GM18858 (cell line): ENCODE results near the gene GLIPR2.

Source experiments
- ATAC-seq: cut with Tn5 transposase; IDR thresholded peaks from one replicate; pipeline ENCODE4 v1.9.1; 2021; ENCODE audit not compliant: unreplicated experiment

Gene GLIPR2

DNA sequence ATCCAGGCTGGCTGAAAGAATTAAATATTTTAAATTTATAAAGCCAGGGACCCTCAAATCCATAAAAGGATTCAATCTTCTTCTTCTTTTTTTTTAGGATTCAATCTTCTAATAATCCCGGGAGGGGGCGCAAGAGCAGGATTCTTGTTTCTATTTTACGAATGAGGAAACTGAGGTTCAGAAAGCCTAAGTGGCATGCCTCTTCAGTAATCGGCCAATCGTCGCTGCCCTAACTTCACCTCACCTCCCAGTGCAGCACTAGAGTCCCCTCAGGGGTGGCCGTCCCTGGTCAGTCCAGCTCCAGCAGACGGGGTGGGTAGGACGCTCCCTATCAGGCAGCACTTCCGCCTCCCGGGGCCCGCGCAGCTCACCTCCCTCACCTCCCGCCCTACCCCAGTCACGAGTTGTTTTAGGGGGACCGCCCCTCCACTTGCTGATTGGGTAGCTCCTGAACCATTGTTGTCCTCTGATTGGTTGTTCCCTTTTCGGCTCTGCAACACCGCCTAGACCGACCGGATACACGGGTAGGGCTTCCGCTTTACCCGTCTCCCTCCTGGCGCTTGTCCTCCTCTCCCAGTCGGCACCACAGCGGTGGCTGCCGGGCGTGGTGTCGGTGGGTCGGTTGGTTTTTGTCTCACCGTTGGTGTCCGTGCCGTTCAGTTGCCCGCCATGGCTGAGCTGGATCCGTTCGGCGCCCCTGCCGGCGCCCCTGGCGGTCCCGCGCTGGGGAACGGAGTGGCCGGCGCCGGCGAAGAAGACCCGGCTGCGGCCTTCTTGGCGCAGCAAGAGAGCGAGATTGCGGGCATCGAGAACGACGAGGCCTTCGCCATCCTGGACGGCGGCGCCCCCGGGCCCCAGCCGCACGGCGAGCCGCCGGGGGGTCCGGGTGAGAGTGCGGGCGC, 54.1 kb downstream of the GLIPR2 start, which contains the start of gene CLTA:
TSS of gene CLTA (plus strand) at position 534 of the 902 bp plus-strand sequence. CDS start at position 670, 136 bp downstream.
- peak; percentile 92 for ATAC-seq

DNA sequence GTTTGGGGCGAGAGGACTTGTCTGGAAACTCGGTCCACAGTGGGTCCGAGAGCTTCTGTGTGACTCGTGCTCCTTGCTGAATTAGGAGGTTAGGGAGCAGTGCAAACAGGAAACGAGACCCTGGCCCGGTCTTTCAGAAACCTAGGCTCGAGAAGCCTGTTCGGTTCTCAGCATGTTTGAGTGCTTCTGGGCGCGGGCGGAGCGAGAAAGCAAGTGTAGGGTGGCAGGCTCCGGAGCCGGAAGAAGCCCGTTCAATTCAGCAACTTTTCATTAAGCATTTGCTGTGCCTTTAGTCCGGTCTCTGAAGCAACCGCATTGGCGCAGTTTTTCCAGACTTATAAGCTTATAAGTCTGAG, 54.7 kb downstream of the GLIPR2 start:
- peak; percentile 1 for ATAC-seq

DNA sequence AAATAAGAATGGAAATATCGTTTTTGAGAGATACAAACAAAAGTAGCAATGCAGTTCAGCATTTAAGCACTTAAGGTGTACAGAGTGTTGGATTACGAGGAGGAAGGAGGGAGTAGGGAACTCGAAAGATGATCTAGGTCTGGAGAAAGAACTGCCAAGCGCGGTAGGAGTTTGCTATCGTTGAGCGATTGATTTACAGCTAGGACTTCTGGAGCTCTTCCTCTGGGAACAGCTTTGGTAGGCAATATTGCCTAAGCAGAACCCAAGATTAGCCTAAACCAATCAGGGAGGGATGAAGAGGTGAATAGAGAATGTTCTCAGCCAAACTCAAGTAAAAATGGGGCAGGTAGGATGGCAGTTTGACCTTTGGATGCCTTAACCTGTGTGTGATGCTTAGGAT, 55.2 kb downstream of the GLIPR2 start:
- ATAC-seq, result no peak

DNA sequence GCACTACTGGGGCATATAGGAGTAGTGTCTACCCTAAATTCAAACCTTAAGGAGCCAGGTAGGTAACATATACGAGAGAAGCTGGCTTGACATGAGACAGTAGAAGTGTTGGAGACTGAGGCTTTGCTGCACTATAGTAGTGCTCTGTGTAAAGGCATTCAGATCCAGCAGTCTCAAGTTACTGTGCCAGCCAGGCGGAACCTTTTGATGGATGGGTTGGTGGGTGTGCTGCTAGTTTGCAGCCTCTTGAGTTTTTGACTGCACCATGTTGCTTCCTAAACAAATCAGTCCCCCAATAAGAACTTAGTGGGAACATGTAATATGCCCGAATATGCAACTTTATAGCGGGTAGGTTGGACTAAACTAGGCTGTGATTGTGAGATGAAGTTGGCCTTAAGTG, 55.7 kb downstream of the GLIPR2 start:
- ATAC-seq, result no peak

DNA sequence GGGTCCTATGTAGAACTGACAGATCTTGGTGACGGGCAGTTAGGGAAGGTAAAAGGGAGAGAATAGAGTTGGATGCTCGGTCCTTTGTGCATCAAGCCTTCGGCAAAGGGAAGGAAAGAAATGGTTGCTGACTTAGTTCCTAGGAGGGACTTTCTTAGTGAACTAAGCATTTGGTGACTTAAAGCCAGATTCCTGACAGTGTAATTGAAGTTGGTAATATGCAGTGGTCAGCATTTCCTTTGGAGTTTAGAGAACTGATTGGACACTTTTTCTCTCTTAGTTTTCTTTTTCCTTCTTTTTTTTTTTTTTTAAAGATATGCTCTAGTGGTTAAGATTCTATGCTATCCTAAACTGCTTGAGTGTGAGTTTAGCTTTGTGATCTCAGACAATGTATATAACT, 56.5 kb downstream of the GLIPR2 start:
- no peak for ATAC-seq

DNA sequence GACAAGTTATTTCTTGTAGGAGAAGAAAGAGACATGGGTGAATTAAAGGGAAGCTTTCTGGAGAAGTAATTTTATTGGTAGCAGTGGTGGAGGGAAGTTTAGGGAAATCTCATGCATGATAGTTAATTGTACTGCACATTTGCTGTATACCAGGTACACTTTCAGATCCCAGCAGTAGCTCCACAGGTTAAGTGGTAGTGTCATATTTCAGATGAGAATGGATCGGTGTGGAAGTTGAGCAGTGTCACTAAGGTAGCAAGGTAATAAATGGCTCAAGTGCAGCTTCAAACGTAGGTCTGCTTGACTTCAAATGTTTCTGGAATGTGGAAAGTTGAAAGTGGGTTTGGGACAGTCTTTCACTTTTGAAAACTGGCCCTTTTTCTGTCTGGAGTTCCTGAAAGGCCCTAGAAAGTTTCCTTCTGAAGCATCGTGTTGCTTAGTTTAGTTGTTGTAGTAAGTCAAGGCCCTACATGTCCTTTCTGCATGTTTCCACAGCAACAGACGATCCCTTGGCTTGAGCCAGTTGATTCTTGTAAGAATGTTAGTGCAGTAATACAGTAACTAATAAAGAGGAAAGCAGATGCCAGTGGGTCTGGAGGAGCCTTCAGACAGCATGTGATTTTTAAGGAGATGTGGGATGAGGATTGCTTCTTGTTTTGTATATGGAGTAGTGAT, 57.9 kb downstream of the GLIPR2 start:
- no peak for ATAC-seq

DNA sequence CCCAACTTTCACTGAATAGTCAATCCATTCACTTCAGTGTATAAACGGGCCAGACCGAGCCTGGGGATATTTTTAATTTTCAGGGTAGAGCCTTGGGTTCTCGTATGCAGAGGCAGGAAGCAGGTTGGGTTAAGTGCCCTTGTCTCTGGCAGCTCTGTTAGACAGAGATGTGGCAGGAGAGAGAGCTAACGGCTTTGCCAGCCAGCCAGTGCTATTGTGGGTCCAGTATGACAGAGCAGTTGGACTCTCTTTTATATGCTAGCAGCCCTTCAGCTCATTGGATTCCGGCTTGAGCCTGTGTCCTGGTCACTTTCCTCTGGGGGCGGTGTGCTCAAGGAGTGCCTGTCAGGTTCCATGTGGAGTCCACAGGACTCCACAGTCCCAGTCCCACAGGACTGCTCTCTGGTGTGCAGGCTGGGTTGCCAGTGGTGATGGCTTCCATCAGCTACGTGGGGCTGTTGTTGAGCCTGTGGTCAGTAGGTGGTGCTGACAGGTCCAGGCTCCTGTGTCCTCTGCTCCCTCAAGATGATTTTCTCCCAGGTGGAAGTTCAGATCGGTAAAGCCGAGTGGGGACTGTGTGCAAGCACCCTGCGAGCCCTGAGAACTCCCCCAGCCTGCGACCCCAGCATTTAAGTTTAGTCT, 68.5 kb downstream of the GLIPR2 start:
- no peak for ATAC-seq

DNA sequence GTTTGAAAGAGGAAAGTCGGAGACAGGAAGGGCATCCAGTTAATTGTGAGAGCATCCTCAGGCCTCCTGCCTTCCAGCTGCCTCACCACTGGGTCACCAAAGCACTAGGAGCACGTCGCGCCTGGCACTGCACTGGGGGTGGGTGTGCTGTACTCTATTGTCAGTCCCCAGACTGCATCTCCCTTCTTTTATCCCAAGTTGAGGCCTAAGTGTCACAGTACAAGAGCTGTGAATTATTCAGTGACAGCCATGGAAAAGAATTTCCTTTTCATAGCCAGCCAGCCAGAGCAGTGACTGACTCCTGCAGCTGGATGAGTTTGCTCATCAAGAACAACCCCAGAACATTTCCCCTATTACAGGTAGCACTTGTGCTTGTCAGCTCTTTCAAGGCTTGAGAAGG, 70.5 kb downstream of the GLIPR2 start:
- ATAC-seq, result no peak

DNA sequence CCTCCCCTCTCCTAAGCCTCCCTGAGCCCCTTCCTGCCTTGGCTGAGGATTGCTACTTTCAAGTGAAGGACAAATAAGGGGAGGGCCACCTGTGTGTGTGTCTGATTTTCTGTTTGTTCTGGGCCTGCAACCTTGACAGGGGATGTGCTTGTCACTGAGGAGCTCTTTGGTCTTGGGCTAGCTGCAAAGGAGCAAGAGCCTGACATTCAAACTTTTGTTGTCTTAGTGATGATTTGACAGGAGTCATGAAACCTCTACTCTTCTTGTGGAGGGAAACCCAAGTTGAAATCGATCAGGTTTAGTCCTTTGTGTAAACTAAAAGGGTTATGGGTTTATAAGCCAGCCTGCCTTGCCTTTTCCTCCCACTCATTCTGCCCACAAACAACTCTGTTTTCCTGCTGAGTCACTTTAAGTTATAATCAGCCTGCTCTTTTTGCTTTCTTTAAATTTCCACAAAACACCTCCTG, 71.0 kb downstream of the GLIPR2 start:
- no peak for ATAC-seq

DNA sequence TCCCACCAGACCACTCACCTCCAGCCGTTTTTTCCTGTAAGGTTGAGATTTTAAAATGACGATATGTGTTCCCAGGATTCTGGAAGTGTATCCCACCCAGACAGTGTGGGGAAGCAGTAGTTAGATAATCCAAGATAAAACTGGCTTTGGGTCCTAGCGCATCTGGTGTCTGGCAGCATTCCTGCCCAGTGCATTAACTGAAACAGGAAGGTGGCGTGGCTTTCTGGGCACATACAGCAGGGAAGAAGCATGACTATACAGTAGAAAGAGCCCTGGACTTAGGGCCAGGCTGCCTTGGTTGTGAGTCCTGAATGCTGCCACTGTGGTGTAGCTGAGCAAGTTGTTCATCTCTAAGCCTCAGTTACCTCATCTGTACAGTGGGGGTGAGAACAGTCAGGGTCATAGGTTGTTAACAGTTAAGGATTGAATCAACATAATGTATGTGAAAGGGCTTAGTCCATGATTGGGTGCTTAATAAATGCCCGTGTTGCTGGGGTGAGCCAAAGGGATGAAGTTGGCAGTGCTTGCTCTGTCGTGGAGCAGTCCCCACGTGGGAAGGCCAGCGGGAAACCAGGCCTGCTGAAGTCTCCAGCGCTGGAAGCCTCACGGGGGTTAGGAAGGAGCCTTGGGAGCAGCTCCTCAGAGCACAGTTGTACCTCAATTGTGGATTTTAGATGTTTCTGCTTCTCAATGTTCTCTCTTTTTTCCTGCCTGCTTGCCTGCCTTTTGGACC, 72.2 kb downstream of the GLIPR2 start:
- no peak for ATAC-seq

DNA sequence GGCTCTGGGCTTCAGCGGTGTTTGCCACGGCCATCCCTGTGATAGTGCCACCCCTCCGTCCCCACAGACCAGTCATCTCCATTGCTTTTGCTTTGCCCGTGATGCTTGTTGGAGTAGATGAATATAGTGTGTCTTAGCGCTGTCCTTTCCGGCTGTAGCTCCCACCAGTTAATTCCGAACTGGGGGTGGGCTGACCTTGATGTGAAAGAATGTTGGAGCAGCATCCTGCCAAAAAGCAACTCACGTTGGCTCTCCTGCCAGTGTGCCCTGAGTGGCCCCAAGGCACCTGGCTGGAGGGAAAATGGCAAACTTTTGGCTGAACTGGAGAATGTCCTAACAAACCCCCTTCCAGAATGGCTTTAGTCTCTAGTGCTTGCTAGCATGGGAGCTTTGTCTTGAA, 74.2 kb downstream of the GLIPR2 start:
- no peak for ATAC-seq

DNA sequence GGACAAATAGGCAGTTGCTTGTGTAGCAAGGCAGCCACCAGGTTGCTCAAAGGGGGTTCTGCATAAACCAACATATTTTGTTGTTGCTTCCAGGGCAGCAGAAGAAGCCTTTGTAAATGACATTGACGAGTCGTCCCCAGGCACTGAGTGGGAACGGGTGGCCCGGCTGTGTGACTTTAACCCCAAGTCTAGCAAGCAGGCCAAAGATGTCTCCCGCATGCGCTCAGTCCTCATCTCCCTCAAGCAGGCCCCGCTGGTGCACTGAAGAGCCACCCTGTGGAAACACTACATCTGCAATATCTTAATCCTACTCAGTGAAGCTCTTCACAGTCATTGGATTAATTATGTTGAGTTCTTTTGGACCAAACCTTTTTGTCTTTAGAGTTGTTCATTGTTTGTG, 75.0 kb downstream of the GLIPR2 start:
- ATAC-seq, result no peak

DNA sequence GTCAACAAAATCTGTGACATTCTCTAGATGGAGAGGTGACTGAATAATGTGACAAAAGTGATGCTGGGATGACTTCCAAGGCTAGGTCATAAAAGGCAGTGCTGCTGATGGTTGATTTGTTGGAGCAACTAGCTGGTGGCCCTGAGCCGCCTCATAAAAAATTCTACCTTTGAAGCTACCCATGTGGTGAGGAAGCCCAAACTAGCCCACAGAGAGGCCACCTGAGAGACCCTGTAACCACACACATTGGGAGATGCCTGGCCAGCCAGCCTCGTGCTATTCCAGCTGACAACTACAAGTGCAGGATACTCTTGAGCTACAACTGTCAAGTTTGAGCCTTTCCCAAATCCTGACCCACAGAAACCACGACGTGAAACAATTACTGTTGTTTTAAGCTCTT, 76.9 kb downstream of the GLIPR2 start:
- ATAC-seq, result no peak
